ENCODE measurements around the gene KDM4B.
"Not testable (repeated sequence)": the region's sequence is repeated elsewhere in the genome, so short reads cannot be mapped to it uniquely, and the experiment has no call there.

KDM4B gene

DNA sequence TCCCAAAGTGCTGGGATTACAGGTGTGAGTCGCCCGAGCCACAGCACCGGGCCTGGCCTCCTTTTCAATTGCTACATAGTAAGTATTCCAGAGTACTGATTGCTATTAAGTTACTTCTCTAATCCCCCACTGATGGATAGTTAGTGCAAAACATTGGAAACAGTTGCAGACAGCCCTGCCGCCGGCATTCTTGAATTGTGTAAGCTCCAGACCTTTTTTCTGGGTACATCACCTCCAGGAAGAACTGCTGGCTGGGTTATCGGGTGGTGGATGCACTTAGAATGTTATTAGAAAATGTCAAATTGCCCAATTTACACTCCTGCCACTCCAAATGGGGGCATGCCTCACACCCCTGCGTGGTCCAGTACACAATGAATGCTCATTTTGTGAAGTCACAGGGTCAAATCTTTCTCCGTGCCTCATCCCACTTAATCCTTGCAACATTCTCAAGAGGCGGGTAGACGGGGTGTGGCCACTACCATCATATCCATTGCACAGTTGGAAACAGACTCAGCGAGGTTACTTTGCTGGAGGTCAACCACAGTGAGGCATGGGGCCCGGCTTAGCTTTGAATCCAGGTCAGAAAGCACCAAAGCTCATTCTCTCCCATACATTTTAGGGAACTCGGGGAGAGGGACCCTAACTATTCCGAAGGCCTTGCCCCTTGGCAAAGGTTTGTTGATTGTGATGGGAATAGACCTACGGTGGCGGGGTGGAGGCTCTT is 1.0 kb upstream of the KDM4B start:
- no peak for DNase-seq (ENCODE audit: low read depth)

DNA sequence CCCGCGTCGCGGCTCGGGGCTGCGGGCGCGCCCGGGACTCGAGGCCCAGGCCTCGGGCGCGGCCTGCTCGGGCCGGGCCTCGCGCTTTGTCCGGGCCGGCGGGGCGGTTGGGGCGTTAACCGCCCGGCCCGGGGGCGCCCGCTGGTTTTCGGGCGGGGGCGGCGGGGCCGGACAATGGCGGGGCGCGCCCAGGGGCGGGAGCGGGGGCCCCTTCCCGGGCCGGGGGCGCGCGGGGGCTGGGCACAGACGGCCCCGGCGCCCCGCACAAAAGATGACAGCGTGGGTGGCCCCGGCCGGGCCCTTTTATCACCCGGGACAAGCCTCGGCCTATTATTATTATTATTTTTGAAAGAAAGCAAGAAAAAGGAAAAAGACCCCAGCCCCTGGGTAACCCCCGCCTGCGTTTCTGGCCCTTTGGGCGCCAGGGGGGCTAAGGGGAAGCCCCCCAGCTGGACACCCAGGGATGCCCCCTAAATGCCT is 419 bp downstream of the KDM4B start:
- no peak for DNase-seq (ENCODE audit: low read depth)

DNA sequence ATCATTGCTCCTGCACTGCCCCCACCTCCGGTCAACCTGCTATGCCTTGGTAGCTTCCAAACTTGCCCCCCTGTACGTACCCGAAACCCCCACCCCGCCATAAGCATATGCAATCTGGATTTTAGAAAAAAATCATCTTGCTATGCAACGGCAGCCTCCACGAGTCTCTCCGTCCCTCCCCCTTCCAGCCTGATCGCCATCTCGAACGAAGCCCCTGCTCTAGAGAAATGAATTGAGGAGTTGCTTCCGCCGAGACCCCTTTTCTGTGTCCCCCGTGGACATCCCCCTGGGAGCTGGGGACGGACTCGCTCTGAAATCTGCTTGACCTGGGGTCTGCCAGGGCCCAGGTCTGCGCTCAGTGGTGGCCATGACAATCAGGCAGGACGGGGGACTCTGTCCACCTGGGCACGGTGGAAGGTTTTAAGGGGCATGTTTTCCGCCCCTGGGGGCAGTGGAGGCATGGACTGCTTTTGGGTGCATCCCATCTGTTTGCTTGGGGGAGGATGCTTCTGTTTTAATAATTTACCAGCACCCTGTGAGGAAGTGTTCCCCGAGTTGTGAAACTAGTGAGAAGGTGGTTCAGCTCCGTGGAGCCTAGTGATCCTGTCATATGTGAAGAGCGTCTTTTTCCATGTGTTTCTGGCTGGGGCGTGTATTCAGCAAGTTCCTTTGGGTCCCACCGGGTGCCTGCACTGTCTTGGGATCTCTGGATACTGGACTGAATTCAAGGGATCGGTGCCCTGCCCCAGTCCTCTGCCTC is 1.0 kb downstream of the KDM4B start:
- no peak for DNase-seq (ENCODE audit: low read depth)

DNA sequence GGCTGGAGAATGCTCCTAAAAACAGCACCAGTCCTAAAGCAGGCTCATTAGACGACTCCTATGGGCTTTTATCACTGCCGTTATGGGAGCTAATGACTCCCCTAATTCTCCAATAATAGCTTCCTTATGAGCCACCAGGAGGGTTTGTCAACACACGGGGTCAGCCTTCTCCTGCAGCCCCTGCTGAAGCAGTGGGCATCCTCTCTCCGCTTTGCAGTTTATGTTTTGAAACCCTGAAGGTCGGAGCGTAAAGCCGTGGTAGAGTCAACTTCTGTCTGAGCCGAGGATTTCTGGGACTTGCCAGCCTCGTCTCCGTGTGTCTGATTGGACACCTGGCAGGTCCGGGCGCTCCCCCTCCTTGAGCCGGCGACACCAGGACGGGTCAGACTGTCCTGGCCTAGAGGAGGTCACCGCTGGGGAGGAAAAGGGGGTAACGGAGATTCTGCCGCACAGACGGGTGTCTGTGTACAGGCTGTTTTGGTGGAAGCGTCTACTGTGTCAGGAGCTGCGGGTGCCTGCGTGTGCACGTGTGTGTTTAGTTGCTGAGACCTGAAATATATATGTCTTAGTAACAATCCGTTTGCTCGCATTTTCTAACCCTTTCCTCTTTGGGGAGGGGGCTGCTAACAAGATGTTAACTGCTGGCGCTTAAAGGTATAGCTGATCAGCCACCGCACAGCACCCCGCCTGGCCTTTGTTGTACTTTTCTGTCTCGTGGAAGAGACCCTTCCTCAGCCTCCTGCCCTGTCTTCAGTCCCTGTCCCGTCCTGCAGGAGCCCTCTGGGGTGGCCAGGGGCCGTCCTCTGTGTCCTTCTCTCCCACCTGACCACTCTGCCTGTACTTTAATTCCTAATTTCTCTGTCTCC is 1.9 kb downstream of the KDM4B start:
- no peak for DNase-seq (ENCODE audit: low read depth)

DNA sequence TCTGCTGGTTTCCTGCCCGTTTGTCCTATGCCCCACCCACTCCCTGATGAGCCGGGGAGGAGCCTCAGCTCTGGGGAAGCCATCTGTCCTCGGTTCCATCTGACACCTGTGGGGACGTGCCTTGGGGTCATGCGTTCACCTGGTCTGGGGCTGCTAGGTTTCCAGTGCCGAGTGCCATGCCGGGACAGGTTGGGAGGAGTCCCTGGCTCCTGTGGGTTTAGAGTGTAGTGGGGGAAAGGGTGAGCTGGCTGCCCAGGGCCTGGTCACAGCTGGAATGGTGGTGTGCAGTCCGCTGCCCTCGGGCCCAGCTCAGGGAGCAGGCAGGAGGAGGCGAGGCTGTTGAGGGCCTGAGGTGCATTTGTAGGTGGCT is 2.5 kb downstream of the KDM4B start:
- DNase-seq (ENCODE audit: low read depth): no peak

DNA sequence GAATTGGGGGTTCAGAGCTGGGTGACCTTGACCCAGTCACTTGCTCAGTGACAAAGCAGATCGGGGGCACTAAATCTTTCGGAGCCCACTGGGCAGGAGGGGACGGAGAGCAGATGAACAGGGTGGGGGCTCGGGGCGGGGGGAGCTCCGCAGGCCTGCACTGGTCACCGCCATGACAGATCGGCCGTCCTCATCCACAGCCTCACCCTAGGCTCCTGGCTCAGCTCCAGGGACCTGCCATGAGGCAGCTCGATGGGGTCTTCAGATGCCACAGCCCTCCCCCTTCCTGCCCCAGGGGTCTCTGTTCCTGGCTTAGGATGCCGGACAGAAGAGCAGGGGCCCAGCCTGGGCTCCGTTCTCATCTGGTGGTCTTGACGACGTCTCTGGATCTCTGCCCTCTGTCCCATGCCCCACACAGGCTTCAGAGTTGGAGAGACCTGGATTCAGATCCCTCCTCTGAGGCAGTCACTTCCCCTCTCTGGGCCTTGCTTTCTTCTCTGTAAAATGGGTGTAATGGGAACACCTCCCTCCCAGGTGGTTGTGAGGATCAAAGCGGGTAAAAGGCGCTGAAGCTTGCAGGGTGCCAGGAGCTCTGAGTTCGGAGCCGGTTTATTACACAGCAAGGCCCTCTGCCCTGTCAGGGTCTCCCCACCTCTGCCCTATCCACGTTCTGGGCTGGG is 3.0 kb downstream of the KDM4B start:
- no peak for DNase-seq (ENCODE audit: low read depth)

DNA sequence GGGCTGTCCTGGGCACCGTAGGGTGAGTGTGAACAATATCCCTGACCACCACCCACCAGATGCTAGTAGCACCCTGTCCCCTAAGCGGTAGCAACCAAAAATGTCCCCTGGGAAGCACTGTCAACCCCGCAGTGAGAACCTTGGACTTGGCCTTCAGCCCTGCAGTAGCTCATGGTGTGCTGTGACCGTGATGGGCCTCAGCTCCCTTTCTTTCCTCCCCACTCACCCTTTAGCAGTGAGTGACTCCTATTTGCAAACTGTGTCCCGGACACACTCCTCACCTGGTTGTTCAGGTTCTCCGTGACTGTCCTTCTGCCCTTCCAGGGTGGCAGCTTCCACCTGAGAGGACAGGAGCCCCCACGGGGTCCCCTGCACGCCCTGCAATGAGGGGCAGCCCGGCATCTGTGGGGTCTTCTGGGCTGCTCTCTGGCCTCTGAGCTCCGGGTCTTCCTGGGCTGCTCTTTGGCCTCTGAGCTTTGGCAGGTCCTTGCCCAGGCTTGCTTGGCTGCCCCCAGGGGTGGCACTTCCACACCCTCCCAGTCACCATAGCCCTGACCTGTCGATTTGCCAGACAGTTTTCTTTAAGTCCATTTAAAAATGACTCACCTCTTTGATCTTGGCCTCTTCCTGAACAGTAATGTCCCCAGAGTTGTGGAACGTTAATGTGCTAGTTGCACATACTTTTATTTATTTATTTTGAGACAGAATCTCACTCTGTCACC is 3.8 kb downstream of the KDM4B start:
- DNase-seq (ENCODE audit: low read depth): no peak

DNA sequence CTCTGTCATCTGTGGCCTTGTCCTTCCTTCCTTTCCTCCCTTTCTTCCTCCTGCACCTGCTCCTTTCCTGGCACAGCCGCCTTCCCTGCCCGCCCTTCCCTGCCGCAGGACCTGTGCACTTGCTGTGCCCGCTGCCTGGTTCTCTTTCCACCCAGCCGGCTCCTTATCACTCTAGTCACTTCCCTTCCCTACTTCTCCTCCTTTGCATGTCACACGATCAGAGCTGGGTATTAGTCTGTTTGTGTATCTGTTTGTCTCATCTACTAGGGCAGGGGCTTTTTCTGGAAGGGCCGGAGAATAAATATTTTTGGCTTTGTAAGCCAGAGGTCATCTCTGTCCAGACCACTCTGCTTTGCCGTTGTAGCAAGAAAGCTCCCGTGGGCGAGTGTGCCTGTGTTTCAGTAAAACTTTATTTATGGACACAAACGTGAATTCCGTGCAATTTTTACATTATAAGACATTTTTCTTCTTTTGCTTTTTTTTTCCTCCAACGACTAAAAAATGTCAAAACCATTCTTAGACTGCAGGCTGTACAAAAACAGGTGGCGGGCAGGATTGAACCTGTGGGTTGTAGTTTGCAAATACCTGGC is 6.1 kb downstream of the KDM4B start:
- no peak for DNase-seq (ENCODE audit: low read depth)

DNA sequence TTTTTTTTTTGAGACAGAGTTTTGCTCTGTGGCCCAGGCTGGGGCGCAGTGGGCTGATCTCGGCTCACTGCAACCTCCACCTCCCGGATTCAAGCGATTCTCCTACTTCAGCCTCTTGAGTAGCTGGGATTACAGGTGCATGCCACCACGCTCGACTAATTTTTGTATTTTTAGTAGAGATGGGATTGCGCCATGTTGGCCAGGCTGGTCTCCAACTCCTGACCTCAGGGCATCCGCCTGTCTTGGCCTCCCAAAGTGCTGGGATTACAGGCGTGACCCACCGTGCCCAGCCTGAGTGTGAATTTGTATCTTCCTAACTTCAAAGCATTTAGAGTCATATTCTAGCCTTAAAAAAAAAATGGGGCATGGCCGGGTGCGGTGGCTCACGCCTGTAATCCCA is 6.7 kb downstream of the KDM4B start:
- not testable (repeated sequence) for DNase-seq (ENCODE audit: low read depth)

DNA sequence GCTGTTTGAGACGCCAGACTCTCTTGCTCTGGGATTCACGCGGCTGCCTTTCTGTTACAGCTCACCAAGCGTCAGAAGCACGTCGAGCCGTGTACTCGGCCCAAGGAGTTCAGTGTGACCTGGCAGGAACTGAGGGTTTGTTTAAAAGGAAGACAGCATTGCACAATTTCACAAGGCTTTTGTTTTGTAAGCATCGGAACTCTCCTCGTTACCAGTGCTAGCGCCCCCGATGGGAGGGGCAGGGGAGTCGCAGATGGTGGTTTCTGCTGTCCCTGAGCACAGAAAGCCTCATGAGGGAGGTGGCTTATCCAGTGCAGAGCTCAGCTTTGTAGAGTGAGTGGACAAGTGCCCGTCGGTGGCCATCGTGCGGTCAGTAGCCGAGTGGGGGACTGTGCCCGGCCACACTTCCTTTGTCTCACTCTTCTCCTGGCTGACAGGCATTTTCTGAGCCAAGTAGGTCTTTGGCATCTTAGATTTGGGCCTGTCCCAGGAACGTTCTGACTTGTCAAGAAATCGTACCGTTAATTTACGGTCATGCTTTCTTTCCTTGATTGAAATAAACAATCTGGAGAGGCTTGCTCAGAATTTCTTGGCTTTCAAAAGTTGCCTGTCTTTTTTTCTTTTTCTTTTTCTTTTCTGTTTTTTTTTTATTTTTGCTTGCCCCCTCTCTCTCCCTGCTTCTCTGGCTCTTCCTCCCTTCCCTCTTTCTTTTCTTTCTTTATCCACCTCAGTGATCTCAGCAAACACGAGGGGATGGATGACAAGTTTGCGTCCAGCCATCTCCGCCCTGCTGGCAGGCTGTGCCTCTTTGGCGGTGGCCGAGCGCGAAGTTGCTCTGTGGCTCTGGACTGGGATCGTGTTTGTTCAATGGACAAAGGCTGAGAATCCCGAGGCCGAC is 7.7 kb downstream of the KDM4B start:
- no peak for DNase-seq (ENCODE audit: low read depth)

DNA sequence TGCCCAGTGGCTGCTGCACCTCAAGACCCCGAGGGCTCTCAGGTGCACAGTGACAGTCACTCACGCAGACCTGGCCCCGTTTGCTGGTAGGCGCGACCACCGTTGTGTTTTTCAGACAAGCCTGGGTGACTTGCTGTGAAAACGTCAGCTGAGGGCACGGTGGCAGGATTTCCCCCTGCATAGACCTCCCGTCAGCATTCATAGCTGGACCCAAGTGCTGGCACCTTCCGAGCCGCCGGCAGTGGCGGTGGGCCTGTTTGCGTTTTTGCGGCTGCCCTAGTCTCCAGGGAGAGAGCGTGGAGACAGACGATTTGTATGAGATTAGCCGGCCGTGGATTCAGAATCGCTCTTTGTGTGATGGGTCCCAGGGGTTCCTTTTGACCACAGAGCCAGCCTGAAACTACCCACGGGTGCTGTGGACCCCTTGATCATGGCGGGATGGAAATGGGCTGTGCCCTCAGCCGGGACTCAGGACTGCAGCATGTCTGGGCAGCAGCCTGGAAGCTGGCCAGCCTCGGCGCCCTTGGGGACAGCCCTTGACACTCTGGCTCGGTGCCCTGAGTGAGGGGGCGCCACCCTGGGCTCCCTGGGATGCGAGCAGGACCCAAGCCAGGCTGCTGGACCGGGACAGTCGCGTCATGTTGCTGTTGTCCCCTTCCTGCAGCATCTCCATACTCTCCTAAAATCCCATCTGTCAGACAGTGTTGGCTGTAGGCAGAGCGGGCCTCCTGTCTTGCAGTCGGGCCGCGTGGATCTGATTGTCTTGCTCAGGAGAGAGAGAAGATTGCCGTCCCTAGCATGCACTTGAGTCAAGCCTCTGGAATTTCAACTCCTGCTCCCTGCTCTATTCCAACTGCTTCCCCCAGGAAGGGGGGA is 8.6 kb downstream of the KDM4B start:
- no peak for DNase-seq (ENCODE audit: low read depth)

DNA sequence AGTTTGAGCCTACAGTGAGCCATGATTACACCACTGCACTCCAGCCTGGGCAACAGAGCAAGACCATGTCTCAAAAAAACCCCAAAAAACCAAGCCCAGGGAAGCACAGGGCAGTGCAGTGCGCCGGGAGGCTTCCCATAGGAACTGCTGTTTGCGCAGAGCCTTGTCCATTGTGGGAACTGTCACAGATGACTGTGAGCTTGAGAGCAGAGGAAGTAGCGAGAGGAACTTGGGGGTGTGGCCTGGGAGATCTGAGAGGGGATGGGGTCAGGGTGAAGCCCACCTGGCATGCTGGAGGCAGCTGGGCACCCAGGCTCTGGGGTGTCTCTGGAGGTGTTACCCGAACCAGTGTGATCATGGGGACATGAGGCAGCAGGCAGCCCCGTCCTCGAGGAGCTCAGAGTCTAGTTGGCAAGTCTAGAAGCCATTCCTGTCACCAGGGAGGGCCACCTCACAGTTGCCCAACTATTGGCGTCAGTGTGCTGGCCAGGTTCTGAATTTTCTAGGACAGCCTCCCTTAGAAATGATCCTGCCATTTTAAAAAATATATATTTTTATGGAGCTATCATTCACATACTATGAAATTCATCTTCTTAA is 10.4 kb downstream of the KDM4B start:
- no peak for DNase-seq (ENCODE audit: low read depth)

DNA sequence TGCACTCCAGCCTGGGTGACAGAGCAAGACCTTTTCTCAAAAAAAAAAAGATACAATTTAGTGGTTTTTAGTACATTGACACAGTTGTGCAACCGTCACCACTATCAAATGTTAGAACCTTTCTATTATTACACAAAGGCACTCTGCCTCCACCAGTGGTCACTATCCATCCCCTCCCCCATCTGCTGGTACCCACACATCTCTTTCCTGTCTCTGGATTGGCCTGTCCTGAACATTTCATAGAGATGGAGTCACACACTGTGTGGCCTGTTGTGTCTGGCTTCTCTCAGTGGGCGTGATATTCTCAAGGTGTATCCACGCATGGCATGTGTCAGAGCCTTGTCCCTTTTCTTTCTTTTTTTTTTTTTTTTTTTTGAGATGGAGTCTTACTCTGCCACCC is 11.2 kb downstream of the KDM4B start:
- DNase-seq (ENCODE audit: low read depth): no peak

DNA sequence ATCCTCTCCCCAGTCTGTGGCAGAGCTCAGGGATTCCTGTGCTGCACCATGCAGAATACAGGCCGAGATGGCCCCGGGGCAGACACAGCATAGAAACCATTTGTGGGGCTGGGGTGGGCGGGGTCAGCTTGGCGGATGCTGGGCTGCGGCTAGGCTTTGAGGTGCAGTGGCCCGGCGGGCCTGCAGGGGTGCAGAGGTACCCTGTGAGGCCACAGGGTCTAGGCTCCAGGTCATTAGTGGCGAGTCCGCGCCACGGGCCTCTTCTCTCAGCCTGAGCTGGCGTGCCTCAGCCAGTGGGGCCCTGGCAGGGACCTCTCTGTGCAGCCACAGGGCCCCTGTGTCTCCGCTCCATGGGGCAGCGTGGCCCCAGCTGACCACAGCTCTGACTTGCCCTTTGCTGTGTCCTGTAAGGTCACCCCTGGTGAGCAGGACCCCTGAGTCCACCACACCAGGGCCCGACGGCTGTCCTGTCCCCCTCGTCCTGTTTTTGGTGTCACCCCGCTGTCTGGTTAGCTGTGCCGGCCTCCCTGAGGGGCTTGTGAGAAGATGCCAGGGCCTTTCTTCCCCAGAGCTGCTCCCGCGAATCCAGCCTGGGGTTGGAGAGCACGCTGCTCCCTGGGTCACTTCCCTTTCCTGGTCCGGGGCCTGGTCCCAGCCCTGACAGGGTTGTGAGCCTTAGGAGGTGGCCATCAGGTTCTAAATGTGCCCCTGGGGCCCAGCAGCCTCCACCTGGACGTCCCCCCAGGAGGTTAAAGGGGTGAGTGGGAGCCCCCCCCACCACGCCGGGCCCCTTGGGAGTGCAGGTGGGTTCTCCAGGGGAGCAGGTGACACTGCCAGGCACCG is 12.1 kb downstream of the KDM4B start:
- DNase-seq (ENCODE audit: low read depth): no peak

DNA sequence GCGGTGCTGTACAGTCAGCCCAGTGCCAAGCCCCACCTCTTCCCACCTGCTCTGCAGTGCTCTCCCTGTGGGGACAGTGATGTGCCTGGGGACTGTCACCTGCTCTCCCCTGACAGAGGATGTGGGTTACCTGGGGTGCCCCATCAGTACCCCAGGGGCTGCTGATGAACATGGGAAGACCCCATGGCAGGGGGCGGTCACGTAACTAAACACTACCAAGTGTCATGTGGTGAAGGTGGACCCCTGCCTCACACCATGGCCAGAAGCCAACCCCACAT is 12.7 kb downstream of the KDM4B start:
- no peak for DNase-seq (ENCODE audit: low read depth)

DNA sequence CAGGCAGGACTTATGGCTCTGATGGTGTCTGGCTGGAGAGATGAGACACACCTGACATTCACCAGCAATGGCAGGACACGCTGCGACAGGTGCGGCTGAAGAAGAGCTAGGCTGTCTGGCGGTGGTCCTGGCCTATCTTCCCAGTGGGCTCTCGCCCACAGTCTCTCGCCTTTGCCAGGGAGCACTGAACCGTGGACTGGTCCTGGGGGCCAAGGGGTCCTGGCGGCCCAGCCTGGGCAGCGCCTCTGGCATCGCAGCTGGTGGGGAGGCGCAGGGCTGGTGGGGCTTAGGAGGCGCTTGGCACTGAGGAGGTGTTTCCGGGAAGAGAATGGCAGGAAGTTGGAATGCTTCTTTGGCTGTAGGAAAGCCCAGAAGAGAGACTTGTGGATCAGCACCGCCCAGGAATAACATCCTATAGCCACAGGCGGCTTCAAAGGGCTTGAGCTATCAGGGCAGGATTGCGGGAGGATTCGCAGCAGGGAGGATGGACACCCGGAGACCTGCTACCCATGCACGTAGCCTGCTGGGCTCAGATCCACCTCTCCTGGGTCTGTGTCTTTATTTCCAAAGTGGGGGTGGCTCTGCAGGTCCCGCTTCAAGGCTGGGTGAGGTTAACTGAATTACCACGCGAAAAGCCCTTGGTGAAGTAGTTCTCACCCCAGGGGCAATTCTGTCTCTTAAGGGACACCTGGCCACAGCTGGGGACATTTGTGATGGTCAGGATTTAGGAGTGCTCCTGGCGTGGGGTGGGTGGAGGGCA is 14.6 kb downstream of the KDM4B start:
- no peak for DNase-seq (ENCODE audit: low read depth)

DNA sequence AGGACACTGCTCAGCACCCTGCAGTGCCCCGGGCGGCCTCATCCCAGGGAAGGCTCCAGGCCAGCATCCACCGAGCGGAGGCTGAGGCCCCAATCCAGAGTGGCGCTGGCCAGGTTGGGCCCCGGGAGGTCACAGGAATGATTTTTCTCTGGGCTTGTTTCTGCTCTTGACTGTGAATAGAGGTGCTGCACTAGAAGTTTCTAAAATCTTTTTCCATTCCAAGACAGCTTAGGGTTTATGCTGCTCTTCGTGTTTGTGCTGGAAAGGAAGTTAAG is 15.1 kb downstream of the KDM4B start:
- no peak for DNase-seq (ENCODE audit: low read depth)

Measured in stimulated activated CD4-positive, alpha-beta T cell treated with anti-CD3 and anti-CD28 coated beads, Interleukin-2, amount 100 ng/mL, for 4 hours (primary cell).